ENCODE data around the gene CPTP. TPM values are rescaled to one million over a fixed set of nuclear protein-coding genes. Genes with fewer than 3 reads are reported as not detected.
A peak's percentile ranks its signal among the peaks of the same experiment; 100 is the strongest.

Gene CPTP
- total RNA-seq, 2 experiments from 2014 or later, result 5.6 to 5.7 TPM

- H3K4me1 Mint-ChIP-seq (ENCODE audit: low read depth), result peaks cover 28% of the 10 kb centered on the region
- H3K36me3 Mint-ChIP-seq (ENCODE audit: low read depth), result peaks cover 6% of the 10 kb centered on the region
- intact Hi-C loops (cut with micrococcal nuclease), result no loop called here
- H3K4me3 Mint-ChIP-seq, result no peak overlapping the region
- H3K9me3 Mint-ChIP-seq, result no peaks in the 10 kb centered on the region
- CTCF ChIA-PET, result no interaction called here
- DNase-seq, result no peak
- H3K27me3 Mint-ChIP-seq (ENCODE audit: low read depth), result no peaks in the 10 kb centered on the region
- H3K27ac Mint-ChIP-seq, result no peak overlapping the region
Measured at GRCh38 chr1:1318777-1319645, 5.6 kb upstream of the CPTP start.

DNA sequence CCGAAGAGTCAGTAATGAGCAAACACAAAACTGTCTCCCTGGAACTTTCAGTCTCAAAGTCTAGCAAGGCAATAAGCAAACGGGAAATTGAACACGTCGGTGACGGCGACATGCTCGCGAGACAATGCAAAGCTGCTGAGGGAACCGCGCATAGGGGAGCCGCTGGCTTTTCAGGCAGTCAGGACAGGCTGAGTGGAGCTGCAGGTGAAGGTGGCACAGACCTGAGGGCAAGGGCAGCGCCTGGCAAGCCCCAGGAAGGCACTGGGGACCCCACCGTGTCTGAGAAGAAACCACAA is 5.0 kb upstream of the CPTP start:
- Mint-ChIP-seq H3K27me3 (ENCODE audit: low read depth) (no peaks in the 10 kb centered on the region), H3K9me3 (no peaks in the 10 kb centered on the region), H3K27ac (no peak overlapping the region), H3K36me3 (ENCODE audit: low read depth) (peaks cover 7% of the 10 kb centered on the region), H3K4me1 (ENCODE audit: low read depth) (peaks cover 29% of the 10 kb centered on the region), H3K4me3 (no peak overlapping the region)
- CTCF ChIA-PET, result no interaction called here
- no peak for DNase-seq
- intact Hi-C loops (cut with micrococcal nuclease), result no loop called here

GRCh38 chr1:1320666-1321448 is 3.7 kb upstream of the CPTP start:
- DNase-seq, result no peak
- Mint-ChIP-seq H3K27me3 (ENCODE audit: low read depth) (no peaks in the 10 kb centered on the region), H3K4me1 (ENCODE audit: low read depth) (peaks cover 33% of the 10 kb centered on the region), H3K4me3 (peak overlapping the region; percentile 18), H3K9me3 (no peaks in the 10 kb centered on the region), H3K27ac (no peak overlapping the region), H3K36me3 (ENCODE audit: low read depth) (peaks cover 7% of the 10 kb centered on the region)
- CTCF ChIA-PET, result no interaction called here
- intact Hi-C loops (cut with micrococcal nuclease), result no loop called here

- DNase-seq, result no peak
- peaks cover 4% of the 10 kb centered on the region for H3K36me3 Mint-ChIP-seq (ENCODE audit: low read depth)
- H3K27me3 Mint-ChIP-seq (ENCODE audit: low read depth), result no peaks in the 10 kb centered on the region
- H3K9me3 Mint-ChIP-seq, result no peaks in the 10 kb centered on the region
- H3K4me3 Mint-ChIP-seq, result peak overlapping the region; percentile 18
- peaks cover 38% of the 10 kb centered on the region for H3K4me1 Mint-ChIP-seq (ENCODE audit: low read depth)
- CTCF ChIA-PET, result no interaction called here
- intact Hi-C loops (cut with micrococcal nuclease), result no loop called here
- H3K27ac Mint-ChIP-seq, result no peak overlapping the region
Measured at GRCh38 chr1:1321477-1321876, 3.1 kb upstream of the CPTP start.

- H3K4me3 Mint-ChIP-seq, result peak overlapping the region; percentile 92
- CTCF ChIA-PET, result no interaction called here
- intact Hi-C loops (cut with micrococcal nuclease), result no loop called here
- H3K9me3 Mint-ChIP-seq, result no peaks in the 10 kb centered on the region
- H3K4me1 Mint-ChIP-seq (ENCODE audit: low read depth), result peaks cover 37% of the 10 kb centered on the region
- no peaks in the 10 kb centered on the region for H3K27me3 Mint-ChIP-seq (ENCODE audit: low read depth)
- no peak overlapping the region for H3K27ac Mint-ChIP-seq
- H3K36me3 Mint-ChIP-seq (ENCODE audit: low read depth), result peaks cover 4% of the 10 kb centered on the region
- no peak for DNase-seq
Measured at GRCh38 chr1:1322418-1322817, 2.2 kb upstream of the CPTP start.

DNA sequence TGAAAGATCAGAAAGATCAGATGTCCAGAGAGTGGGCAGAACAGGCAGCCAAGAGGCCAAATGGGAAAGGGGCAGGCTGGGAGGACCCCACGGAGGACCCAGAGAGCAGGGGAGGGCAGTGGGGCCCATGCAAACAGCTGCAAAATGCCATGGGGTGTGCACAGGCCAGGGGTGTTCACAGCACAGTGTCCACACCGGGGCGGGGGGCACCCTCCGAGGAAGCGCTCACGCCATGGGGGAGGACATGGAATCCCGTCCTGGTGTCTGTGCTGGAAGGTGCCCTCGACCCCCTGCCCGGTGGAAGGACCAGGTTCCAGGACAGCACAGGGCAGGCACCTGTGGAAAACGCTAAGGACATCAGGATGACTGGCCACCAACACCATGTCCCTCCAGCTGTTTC is 1.6 kb upstream of the CPTP start:
- CTCF ChIA-PET, result no interaction called here
- Mint-ChIP-seq H3K9me3 (no peaks in the 10 kb centered on the region), H3K4me1 (ENCODE audit: low read depth) (peaks cover 36% of the 10 kb centered on the region), H3K36me3 (ENCODE audit: low read depth) (peaks cover 4% of the 10 kb centered on the region), H3K27ac (no peak overlapping the region), H3K27me3 (ENCODE audit: low read depth) (no peaks in the 10 kb centered on the region), H3K4me3 (peak overlapping the region; percentile 92)
- no peak for DNase-seq
- intact Hi-C loops (cut with micrococcal nuclease), result no loop called here

DNA sequence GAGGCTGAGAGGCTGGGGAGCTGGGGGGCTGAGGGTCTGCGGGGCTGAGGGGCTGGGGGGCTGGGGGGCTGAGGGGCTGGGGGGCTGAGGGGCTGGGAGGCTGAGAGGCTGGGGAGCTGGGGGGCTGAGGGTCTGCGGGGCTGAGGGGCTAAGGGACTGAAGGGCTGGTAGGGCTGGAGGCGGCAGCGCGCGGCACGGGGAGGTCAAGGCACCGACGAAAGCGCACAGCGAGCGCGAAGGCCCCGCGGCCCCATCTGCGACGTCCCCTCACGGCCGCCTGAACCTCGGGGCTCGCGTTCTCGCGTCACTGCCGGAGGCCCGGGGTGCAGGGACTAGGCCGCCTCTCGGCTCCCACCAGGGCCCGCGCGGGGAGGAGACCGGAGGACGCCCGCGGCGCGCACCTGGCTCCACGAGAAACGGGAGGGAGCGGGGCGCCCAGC is 498 bp upstream of the CPTP start:
- peaks cover 4% of the 10 kb centered on the region for H3K36me3 Mint-ChIP-seq (ENCODE audit: low read depth)
- no peaks in the 10 kb centered on the region for H3K27me3 Mint-ChIP-seq (ENCODE audit: low read depth)
- no peak overlapping the region for H3K27ac Mint-ChIP-seq
- no peak for DNase-seq
- intact Hi-C loops (cut with micrococcal nuclease), result loop anchor here (1.0 to 2.0 kb wide), 3 partner anchors 16 to 51 kb away; partner anchors contain the start of genes AURKAIP1, DVL1 and PUSL1
- H3K4me3 Mint-ChIP-seq, result peak overlapping the region; percentile 87
- CTCF ChIA-PET, result no interaction called here
- peaks cover 36% of the 10 kb centered on the region for H3K4me1 Mint-ChIP-seq (ENCODE audit: low read depth)
- no peaks in the 10 kb centered on the region for H3K9me3 Mint-ChIP-seq

DNA sequence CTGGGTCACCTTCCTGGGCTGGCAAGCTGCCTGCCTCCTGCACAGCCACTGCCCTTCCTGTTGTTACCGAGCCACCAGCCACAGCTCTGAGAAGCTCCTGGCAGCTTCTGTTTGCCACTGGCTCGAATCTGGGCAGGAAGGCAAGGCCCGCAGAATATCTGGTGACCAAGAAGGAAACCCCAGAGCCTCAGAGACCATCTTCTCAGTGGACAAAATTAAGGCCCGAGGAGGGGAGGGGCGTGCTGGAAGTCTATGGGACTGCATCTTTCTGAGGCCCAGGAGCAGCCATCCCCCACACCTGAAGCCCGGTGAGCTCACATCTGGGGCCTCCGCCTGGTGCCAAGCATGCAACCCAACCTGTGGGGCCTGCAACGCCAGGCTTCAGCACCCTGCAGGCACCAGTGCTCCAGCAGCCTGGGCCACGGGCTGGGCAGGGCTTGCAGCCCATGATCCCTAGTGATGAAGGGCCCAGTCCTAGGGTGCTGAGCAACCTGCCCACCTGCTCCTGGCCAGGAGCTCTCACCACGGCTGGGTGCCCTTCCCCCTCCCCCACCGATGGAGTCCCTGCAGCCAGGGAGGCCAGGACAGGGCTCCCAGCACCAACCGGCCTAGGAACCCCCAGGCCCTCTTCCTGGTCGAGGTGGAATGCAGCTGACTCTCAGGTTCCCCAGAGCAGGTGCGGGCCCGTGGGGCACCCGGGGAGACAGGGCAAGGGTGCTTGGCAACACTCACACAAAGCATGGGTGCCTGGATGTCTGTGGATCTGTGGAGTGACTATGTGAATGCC is 879 bp downstream of the CPTP start:
- H3K27me3 Mint-ChIP-seq (ENCODE audit: low read depth), result no peaks in the 10 kb centered on the region
- peak overlapping the region; percentile 24 for H3K27ac Mint-ChIP-seq
- intact Hi-C loops (cut with micrococcal nuclease), result loop anchor here (2.0 kb wide), 2 partner anchors 23 to 49 kb away; partner anchors contain the start of genes AURKAIP1 and DVL1
- peaks cover 3% of the 10 kb centered on the region for H3K36me3 Mint-ChIP-seq (ENCODE audit: low read depth)
- peak overlapping the region; percentile 87 for H3K4me3 Mint-ChIP-seq
- H3K9me3 Mint-ChIP-seq, result no peaks in the 10 kb centered on the region
- peaks cover 33% of the 10 kb centered on the region for H3K4me1 Mint-ChIP-seq (ENCODE audit: low read depth)
- CTCF ChIA-PET, result interaction anchor here (1.1 kb wide), 1 partner anchor 26 kb away, joined by 5 read pairs; no protein-coding TSS in a partner anchor
- DNase-seq, result no peak

DNA sequence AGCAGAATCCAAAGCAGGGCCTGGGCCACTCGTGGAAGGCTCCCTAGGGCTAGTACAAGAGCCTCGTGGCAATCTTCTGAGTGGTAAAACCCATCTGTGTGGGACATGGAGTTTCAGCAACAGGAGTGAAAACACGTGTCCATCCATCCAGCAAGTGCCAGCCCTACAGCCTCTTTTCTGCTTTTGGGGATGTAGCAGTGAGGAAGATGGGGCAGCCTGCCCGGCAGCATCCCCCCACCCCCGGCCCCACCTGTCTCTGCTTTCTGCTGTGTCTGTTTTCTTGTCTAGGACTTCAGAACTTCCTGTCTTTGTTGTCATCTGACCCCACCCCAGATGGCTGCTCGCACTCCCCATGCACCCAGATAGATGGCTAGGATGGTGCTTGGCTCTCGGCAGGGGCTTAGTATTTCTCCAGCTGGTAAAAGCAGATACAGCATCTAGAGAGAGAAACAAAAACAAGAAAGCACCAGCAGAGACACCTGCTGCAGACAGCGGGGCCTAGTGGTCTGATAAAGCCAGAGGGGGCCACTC is 1.5 kb downstream of the CPTP start:
- intact Hi-C loops (cut with micrococcal nuclease), result no loop called here
- H3K27ac Mint-ChIP-seq, result no peak overlapping the region
- H3K27me3 Mint-ChIP-seq (ENCODE audit: low read depth), result no peaks in the 10 kb centered on the region
- H3K4me1 Mint-ChIP-seq (ENCODE audit: low read depth), result peaks cover 32% of the 10 kb centered on the region
- no peak for DNase-seq
- peak overlapping the region; percentile 87 for H3K4me3 Mint-ChIP-seq
- H3K9me3 Mint-ChIP-seq, result no peaks in the 10 kb centered on the region
- H3K36me3 Mint-ChIP-seq (ENCODE audit: low read depth), result peaks cover 3% of the 10 kb centered on the region
- CTCF ChIA-PET, result no interaction called here

DNA sequence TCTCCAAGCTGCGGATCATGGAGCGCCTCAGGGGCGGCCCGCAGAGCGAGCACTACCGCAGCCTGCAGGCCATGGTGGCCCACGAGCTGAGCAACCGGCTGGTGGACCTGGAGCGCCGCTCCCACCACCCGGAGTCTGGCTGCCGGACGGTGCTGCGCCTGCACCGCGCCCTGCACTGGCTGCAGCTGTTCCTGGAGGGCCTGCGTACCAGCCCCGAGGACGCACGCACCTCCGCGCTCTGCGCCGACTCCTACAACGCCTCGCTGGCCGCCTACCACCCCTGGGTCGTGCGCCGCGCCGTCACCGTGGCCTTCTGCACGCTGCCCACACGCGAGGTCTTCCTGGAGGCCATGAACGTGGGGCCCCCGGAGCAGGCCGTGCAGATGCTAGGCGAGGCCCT is 2.7 kb downstream of the CPTP start:
- H3K4me3 Mint-ChIP-seq, result no peak overlapping the region
- CTCF ChIA-PET, result no interaction called here
- no peaks in the 10 kb centered on the region for H3K9me3 Mint-ChIP-seq
- no peak for DNase-seq
- intact Hi-C loops (cut with micrococcal nuclease), result no loop called here
- peaks cover 3% of the 10 kb centered on the region for H3K36me3 Mint-ChIP-seq (ENCODE audit: low read depth)
- no peaks in the 10 kb centered on the region for H3K27me3 Mint-ChIP-seq (ENCODE audit: low read depth)
- H3K27ac Mint-ChIP-seq, result no peak overlapping the region
- peaks cover 22% of the 10 kb centered on the region for H3K4me1 Mint-ChIP-seq (ENCODE audit: low read depth)

DNA sequence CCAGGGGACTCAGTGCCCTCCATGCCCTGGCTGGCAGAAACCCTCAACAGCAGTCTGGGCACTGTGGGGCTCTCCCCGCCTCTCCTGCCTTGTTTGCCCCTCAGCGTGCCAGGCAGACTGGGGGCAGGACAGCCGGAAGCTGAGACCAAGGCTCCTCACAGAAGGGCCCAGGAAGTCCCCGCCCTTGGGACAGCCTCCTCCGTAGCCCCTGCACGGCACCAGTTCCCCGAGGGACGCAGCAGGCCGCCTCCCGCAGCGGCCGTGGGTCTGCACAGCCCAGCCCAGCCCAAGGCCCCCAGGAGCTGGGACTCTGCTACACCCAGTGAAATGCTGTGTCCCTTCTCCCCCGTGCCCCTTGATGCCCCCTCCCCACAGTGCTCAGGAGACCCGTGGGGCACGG is 3.7 kb downstream of the CPTP start:
- no peaks in the 10 kb centered on the region for H3K27me3 Mint-ChIP-seq (ENCODE audit: low read depth)
- CTCF ChIA-PET, result no interaction called here
- peaks cover 16% of the 10 kb centered on the region for H3K4me1 Mint-ChIP-seq (ENCODE audit: low read depth)
- no peaks in the 10 kb centered on the region for H3K9me3 Mint-ChIP-seq
- H3K36me3 Mint-ChIP-seq (ENCODE audit: low read depth), result peaks cover 3% of the 10 kb centered on the region
- no peak for DNase-seq
- no peak overlapping the region for H3K4me3 Mint-ChIP-seq
- no peak overlapping the region for H3K27ac Mint-ChIP-seq
- intact Hi-C loops (cut with micrococcal nuclease), result no loop called here

Data from activated naive CD4-positive, alpha-beta T cell treated with anti-CD3 and anti-CD28 coated beads for 36 hours (primary cell).